WTC11 (cell line): Measurements from ENCODE around the gene C1orf167. TPM values are rescaled to one million over a fixed set of nuclear protein-coding genes. Genes with fewer than 3 reads are reported as not detected.

Experiments
- ATAC-seq: fragments of 200-7000 bp; cut with Tn5 transposase; 2 replicates; pipeline ENCODE4 v1.10.0; 2021; ENCODE audit warnings: mild to moderate bottlenecking, moderate library complexity
- CTCF ChIA-PET: fragments of 300-600 bp; sonication (Branson Sonifier 250); formaldehyde crosslinking; loops from one replicate; lab custom pipeline; 2021; ENCODE audit warnings: antibody characterized with exemption; lab: Charles Lee
- POLR2A ChIA-PET: fragments of 350-600 bp; sonication (Branson Sonifier 250); formaldehyde crosslinking; loops from one replicate; lab custom pipeline; 2021; ENCODE audit warnings: antibody characterized with exemption; lab: Charles Lee
- DNase-seq: peaks from one replicate; pipeline ENCODE4 v3.0.0; 2021; ENCODE audit warnings: low spot score
- H3K27ac Mint-ChIP-seq: 2 replicates; pipeline ENCODE4 v1.8.0; 2021; ENCODE audit warnings: mixed read lengths
- H3K27me3 Mint-ChIP-seq: 2 replicates; pipeline ENCODE4 v1.8.0; 2021; ENCODE audit warnings: low read depth, mild to moderate bottlenecking, moderate library complexity, mixed read lengths
- H3K36me3 Mint-ChIP-seq: 2 replicates; pipeline ENCODE4 v1.8.0; 2021; ENCODE audit warnings: mixed read lengths
- H3K4me1 Mint-ChIP-seq: 2 replicates; pipeline ENCODE4 v1.8.0; 2022; ENCODE audit warnings: mixed read lengths
- H3K4me3 Mint-ChIP-seq: 2 replicates; pipeline ENCODE4 v1.8.0; 2021; ENCODE audit warnings: mild to moderate bottlenecking, moderate library complexity, mixed read lengths
- H3K9me3 Mint-ChIP-seq: 2 replicates; pipeline ENCODE4 v1.8.0; 2021; ENCODE audit warnings: mixed read lengths
- AR ChIP-seq: fragments of 250-450 bp; sonication (Bioruptor Pico); IDR thresholded peaks from 2 replicates; pipeline ENCODE4 v1.9.0; 2021; ENCODE audit warnings: mild to moderate bottlenecking
- ATF2 ChIP-seq: sonication (generic); formaldehyde crosslinking; IDR thresholded peaks from 2 replicates; pipeline ENCODE4 v1.8.1; 2022; ENCODE audit warnings: low read depth, missing genetic modification reagents, borderline replicate concordance
- ERG ChIP-seq: fragments of 250-450 bp; sonication (Bioruptor Pico); IDR thresholded peaks from 2 replicates; pipeline ENCODE4 v1.8.0; 2021; ENCODE audit warnings: mild to moderate bottlenecking
- IRF2 ChIP-seq: sonication (generic); formaldehyde crosslinking; IDR thresholded peaks from 2 replicates; pipeline ENCODE4 v1.8.0; 2022; ENCODE audit warnings: low read depth, missing genetic modification reagents, borderline replicate concordance
- NR3C1 ChIP-seq: sonication (generic); formaldehyde crosslinking; conservative IDR thresholded peaks from 2 replicates; pipeline ENCODE4 v1.8.1; 2023; ENCODE audit warnings: low read depth, mild to moderate bottlenecking, missing genetic modification reagents
- TEAD4 ChIP-seq: sonication (generic); formaldehyde crosslinking; IDR thresholded peaks from 2 replicates; pipeline ENCODE4 v1.8.0; 2022; ENCODE audit warnings: mild to moderate bottlenecking, missing genetic modification reagents
- ZBTB43 ChIP-seq: sonication (generic); formaldehyde crosslinking; IDR thresholded peaks from 2 replicates; pipeline ENCODE4 v1.8.1; 2023; ENCODE audit warnings: mild to moderate bottlenecking, missing genetic modification reagents
- ZNF425 ChIP-seq: fragments of 250-450 bp; sonication (Bioruptor Pico); conservative IDR thresholded peaks from 2 replicates; pipeline ENCODE4 v1.9.0; 2021; ENCODE audit warnings: mild to moderate bottlenecking
- ZNF512 ChIP-seq: sonication (generic); formaldehyde crosslinking; IDR thresholded peaks from 2 replicates; pipeline ENCODE4 v1.8.1; 2022; ENCODE audit warnings: missing genetic modification reagents, borderline replicate concordance
- total RNA-seq: library from RNA; stranded (reverse); gene quantifications from 3 replicates; pipeline ENCODE4 v1.2.3, GENCODE V29; 2021

C1orf167 gene
- total RNA-seq, 1 experiment from 2014 or later, result 1.2 TPM

GRCh38 chr1:11725616-11726015 is 36.4 kb upstream of the C1orf167 start:
- TF ChIP-seq NR3C1 (CRISPR knock-in tag) (no peak), TEAD4 (CRISPR knock-in tag) (no peak), ZBTB43 (CRISPR knock-in tag) (no peak), ZNF512 (no peak), ERG (CRISPR knock-in tag) (no peak), ZNF425 (CRISPR knock-in tag) (no peak), ATF2 (no peak), IRF2 (CRISPR knock-in tag) (no peak)
- TF ChIP-seq, all 79 proteins: peak for 0
- ChIA-PET POLR2A (interaction anchor here (0.8 kb wide), 1 partner anchor 44 kb away, joined by 3 read pairs; no protein-coding TSS in a partner anchor), CTCF (interaction anchor here (0.7 to 2.9 kb wide), 11 partner anchors 14 to 80 kb away, joined by 3 to 15 read pairs (median 8); partner anchors contain the start of genes FBXO44 and FBXO6)
- Mint-ChIP-seq H3K4me3 (no peak overlapping the region), H3K9me3 (no peaks in the 10 kb centered on the region), H3K27ac (peak overlapping the region; percentile 29), H3K4me1 (peaks cover 37% of the 10 kb centered on the region), H3K36me3 (no peaks in the 10 kb centered on the region), H3K27me3 (no peaks in the 10 kb centered on the region)
- no peak for DNase-seq
- ATAC-seq, result peak; percentile 37

- DNase-seq (no peak), ATAC-seq (no peak)
- ChIA-PET POLR2A (no interaction called here), CTCF (interaction anchor here (1.0 kb wide), 1 partner anchor 58 kb away, joined by 3 read pairs; no protein-coding TSS in a partner anchor)
- Mint-ChIP-seq H3K27me3 (no peaks in the 10 kb centered on the region), H3K27ac (no peak overlapping the region), H3K4me3 (no peak overlapping the region), H3K9me3 (no peaks in the 10 kb centered on the region), H3K36me3 (no peaks in the 10 kb centered on the region), H3K4me1 (peaks cover 48% of the 10 kb centered on the region)
- TF ChIP-seq NR3C1 (CRISPR knock-in tag) (no peak), AR (CRISPR knock-in tag) (no peak)
Observed at GRCh38 chr1:11727119-11727518, 34.9 kb upstream of the C1orf167 start.
